ENCODE measurements around the gene ADAMTSL3. TPM values are rescaled to one million over a fixed set of nuclear protein-coding genes. Genes with fewer than 3 reads are reported as not detected.

The ADAMTSL3 gene
- total and polyA plus RNA-seq, 2 donors (not counting 1 experiment from before 2014, with no cell fraction given) = 0.01 TPM; not detected in 1

DNA sequence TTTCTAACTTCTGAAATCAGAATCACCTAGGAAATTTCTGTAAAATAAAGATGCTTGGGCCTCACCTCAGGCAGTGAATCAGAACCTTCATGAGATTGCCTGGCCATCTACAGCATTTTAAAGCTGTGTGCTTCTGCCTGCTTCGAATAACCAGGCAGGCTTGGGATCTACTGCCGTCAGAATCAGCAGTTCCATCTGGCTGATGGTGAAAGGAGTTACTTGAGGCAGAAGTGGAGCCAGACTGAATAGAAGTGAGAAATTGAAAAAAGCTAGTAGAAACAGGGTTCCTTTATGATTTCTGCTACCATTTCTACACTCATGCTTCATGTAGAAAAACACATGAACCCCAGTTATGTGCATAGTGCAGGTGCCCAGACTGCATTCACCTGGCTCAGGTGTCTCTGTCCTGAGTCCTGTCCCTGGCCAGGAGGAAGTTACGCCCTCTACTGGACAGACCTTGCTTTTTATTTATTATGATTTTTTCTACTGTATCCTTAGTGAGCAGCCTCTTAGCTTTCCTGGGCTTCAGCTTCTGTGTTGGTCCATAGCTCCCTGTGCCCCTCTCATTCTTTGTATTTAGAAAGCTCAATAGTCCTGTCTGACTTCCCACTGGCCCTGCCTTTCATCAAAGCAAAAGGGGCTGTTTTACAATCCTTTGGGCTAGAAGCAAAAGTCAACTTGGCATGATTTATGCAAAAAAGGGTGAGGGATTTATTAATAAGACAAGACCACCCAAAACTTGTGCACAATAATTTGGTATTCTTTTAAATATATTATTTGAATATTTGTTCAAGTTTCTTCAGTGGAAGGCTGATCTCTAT is 380.9 kb downstream of the ADAMTSL3 start:
- no peaks in the 10 kb centered on the region for H3K36me3 ChIP-seq (replicated peaks in 1 of 2; ENCODE audit: control extremely low read depth in 1 of 2, control insufficient read depth in 1 of 2, extremely low read depth in 1 of 2, insufficient read depth in 2 of 2, low read length in 1 of 2)
- ChIA-PET CTCF (no interaction called here), POLR2A (no interaction called here)
- H3K4me3 ChIP-seq (ENCODE audit: control extremely low read depth in 1 of 5, extremely low read depth in 1 of 5, insufficient read depth in 1 of 5, low read depth in 2 of 5, low read length in 4 of 5) = no peak overlapping the region
- TF ChIP-seq, protein P1, sequence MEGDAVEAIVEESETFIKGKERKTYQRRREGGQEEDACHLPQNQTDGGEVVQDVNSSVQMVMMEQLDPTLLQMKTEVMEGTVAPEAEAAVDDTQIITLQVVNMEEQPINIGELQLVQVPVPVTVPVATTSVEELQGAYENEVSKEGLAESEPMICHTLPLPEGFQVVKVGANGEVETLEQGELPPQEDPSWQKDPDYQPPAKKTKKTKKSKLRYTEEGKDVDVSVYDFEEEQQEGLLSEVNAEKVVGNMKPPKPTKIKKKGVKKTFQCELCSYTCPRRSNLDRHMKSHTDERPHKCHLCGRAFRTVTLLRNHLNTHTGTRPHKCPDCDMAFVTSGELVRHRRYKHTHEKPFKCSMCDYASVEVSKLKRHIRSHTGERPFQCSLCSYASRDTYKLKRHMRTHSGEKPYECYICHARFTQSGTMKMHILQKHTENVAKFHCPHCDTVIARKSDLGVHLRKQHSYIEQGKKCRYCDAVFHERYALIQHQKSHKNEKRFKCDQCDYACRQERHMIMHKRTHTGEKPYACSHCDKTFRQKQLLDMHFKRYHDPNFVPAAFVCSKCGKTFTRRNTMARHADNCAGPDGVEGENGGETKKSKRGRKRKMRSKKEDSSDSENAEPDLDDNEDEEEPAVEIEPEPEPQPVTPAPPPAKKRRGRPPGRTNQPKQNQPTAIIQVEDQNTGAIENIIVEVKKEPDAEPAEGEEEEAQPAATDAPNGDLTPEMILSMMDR (IDR thresholded peaks at IDR 0.05) = peak; percentile 9
- TF ChIP-seq EZH2 (IDR thresholded peaks at IDR 0.05; ENCODE audit: borderline replicate concordance, insufficient read depth, low read depth, low read length, poor library complexity, severe bottlenecking) = no peak
- no peak overlapping the region for H3K27ac ChIP-seq (ENCODE audit: low read length in 2 of 2)
- no peak overlapping the region for H3K9ac ChIP-seq (ENCODE audit: low read length)
- H3K27me3 Mint-ChIP-seq = peaks cover 6% of the 10 kb centered on the region
- H3K4me1 Mint-ChIP-seq = no peaks in the 10 kb centered on the region
- intact Hi-C loops (cut with micrococcal nuclease) = no loop called here
- no peaks in the 10 kb centered on the region for H3K4me1 ChIP-seq (ENCODE audit: control insufficient read depth in 2 of 2, insufficient read depth in 2 of 2, low read length in 2 of 2)
- H3K9me3 Mint-ChIP-seq (ENCODE audit: insufficient read depth) = peaks cover 5% of the 10 kb centered on the region
- peaks cover 0 to 3% (median 1%) of the 10 kb centered on the region in 4 experiments for H3K27me3 ChIP-seq (replicated peaks in 1 of 4; ENCODE audit: control extremely low read depth in 1 of 4, control insufficient read depth in 3 of 4, insufficient read depth in 4 of 4, low read length in 3 of 4)
- H3K79me2 ChIP-seq (ENCODE audit: control insufficient read depth, insufficient read depth, low read length) = no peaks in the 10 kb centered on the region
- WGBS (ENCODE audit: insufficient coverage) = 75% methylated on average over 1 of the region's 3 CpGs
- H4K20me1 ChIP-seq (ENCODE audit: control insufficient read depth, insufficient read depth, low read length, poor library complexity, severe bottlenecking) = no peaks in the 10 kb centered on the region
- peaks cover 0 to 5% (median 0%) of the 10 kb centered on the region in 3 donors for H3K9me3 ChIP-seq (ENCODE audit: control extremely low read depth in 1 of 3, control insufficient read depth in 2 of 3, insufficient read depth in 1 of 3, low read length in 2 of 3)
- no peak overlapping the region for H3K4me2 ChIP-seq (replicated peaks; ENCODE audit: low read depth, low read length, poor library complexity, severe bottlenecking)
- no peak for DNase-seq
- no peak overlapping the region for H3K27ac Mint-ChIP-seq
- no peak overlapping the region for H3K4me3 Mint-ChIP-seq
- no peak overlapping the region for H2AFZ ChIP-seq (ENCODE audit: insufficient read depth, low read depth, low read length, poor library complexity, severe bottlenecking)
- ATAC-seq (ENCODE audit: low read depth) = no peak

DNA sequence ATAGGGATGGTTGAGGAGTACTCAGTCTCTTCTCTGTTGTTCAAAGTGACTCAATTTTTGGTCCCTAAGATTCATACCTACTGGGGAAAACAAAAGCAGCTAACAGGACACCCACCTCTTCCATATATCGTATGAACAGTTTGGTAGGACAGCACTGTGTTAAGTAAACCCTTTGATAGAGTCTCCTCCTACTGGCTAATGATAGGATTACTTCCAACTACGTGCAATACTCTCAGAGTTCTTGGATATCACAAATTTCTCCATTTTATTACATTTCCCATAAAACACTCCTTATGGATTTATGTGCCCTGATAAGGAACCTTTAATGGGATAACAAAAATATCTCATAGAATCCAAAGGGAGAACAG is 381.5 kb downstream of the ADAMTSL3 start:
- no peaks in the 10 kb centered on the region for H3K4me1 ChIP-seq (ENCODE audit: control insufficient read depth in 2 of 2, insufficient read depth in 2 of 2, low read length in 2 of 2)
- CTCF ChIA-PET = no interaction called here
- peaks cover 0 to 4% (median 1%) of the 10 kb centered on the region in 4 experiments for H3K27me3 ChIP-seq (replicated peaks in 1 of 4; ENCODE audit: control extremely low read depth in 1 of 4, control insufficient read depth in 3 of 4, insufficient read depth in 4 of 4, low read length in 3 of 4)
- H4K20me1 ChIP-seq (ENCODE audit: control insufficient read depth, insufficient read depth, low read length, poor library complexity, severe bottlenecking) = no peaks in the 10 kb centered on the region
- H3K36me3 ChIP-seq (replicated peaks in 1 of 2; ENCODE audit: control extremely low read depth in 1 of 2, control insufficient read depth in 1 of 2, extremely low read depth in 1 of 2, insufficient read depth in 2 of 2, low read length in 1 of 2) = no peaks in the 10 kb centered on the region
- no peak overlapping the region for H3K27ac ChIP-seq (ENCODE audit: low read length in 2 of 2)
- Mint-ChIP-seq H3K27me3 (peaks cover 6% of the 10 kb centered on the region), H3K4me3 (no peak overlapping the region), H3K4me1 (no peaks in the 10 kb centered on the region), H3K9me3 (ENCODE audit: insufficient read depth) (peaks cover 2% of the 10 kb centered on the region), H3K27ac (no peak overlapping the region)
- intact Hi-C loops (cut with micrococcal nuclease) = no loop called here
- no peak overlapping the region for H3K4me2 ChIP-seq (replicated peaks; ENCODE audit: low read depth, low read length, poor library complexity, severe bottlenecking)
- H3K79me2 ChIP-seq (ENCODE audit: control insufficient read depth, insufficient read depth, low read length) = no peaks in the 10 kb centered on the region
- no peak overlapping the region for H3K4me3 ChIP-seq (ENCODE audit: control extremely low read depth in 1 of 5, extremely low read depth in 1 of 5, insufficient read depth in 1 of 5, low read depth in 2 of 5, low read length in 4 of 5)
- WGBS (ENCODE audit: insufficient coverage) = no CpG with 5 or more reads among the region's 2 CpGs
- no peak for ATAC-seq (ENCODE audit: low read depth)
- POLR2A ChIA-PET = no interaction called here
- no peak for DNase-seq
- H3K9me3 ChIP-seq (ENCODE audit: control extremely low read depth in 1 of 3, control insufficient read depth in 2 of 3, insufficient read depth in 1 of 3, low read length in 2 of 3) = no peaks in the 10 kb centered on the region
- H2AFZ ChIP-seq (ENCODE audit: insufficient read depth, low read depth, low read length, poor library complexity, severe bottlenecking) = no peak overlapping the region
- TF ChIP-seq, protein P1 (IDR thresholded peaks at IDR 0.05) = peak; percentile 3
- no peak for TF ChIP-seq EZH2 (IDR thresholded peaks at IDR 0.05; ENCODE audit: borderline replicate concordance, insufficient read depth, low read depth, low read length, poor library complexity, severe bottlenecking)
- no peak overlapping the region for H3K9ac ChIP-seq (ENCODE audit: low read length)
